GM18519 (cell line): ENCODE data around the gene NANOGP8.

Experiments
- ATAC-seq: cut with Tn5 transposase; IDR thresholded peaks from one replicate; pipeline ENCODE4 v1.9.1; 2021; ENCODE audit warnings: mild to moderate bottlenecking, moderate library complexity; ENCODE audit not compliant: unreplicated experiment, low FRiP score

Gene NANOGP8

GRCh38 chr15:35061825-35062737 is 23.0 kb downstream of the NANOGP8 start:
- ATAC-seq, result no peak

GRCh38 chr15:35061161-35061824 is 23.8 kb downstream of the NANOGP8 start:
- no peak for ATAC-seq

- ATAC-seq, result no peak
Observed at GRCh38 chr15:35060591-35060990, 24.5 kb downstream of the NANOGP8 start.

- ATAC-seq, result no peak
Observed at GRCh38 chr15:35058534-35059054, 26.5 kb downstream of the NANOGP8 start.

GRCh38 chr15:35055416-35056105 is 29.5 kb downstream of the NANOGP8 start:
- no peak for ATAC-seq

- no peak for ATAC-seq
Observed at GRCh38 chr15:35054380-35054779, 30.7 kb downstream of the NANOGP8 start.

- ATAC-seq, result no peak
Observed at GRCh38 chr15:35047996-35048395, 37.1 kb downstream of the NANOGP8 start.

- ATAC-seq, result no peak
Observed at GRCh38 chr15:35047528-35047927, 37.6 kb downstream of the NANOGP8 start.

GRCh38 chr15:35043373-35044095 is 41.6 kb downstream of the NANOGP8 start:
- no peak for ATAC-seq

GRCh38 chr15:35040339-35041255 is 44.5 kb downstream of the NANOGP8 start:
- no peak for ATAC-seq

GRCh38 chr15:35038626-35039451 is 46.3 kb downstream of the NANOGP8 start:
- ATAC-seq, result no peak
